ENCODE results near the gene PRPF31. TPM values are rescaled to one million over a fixed set of nuclear protein-coding genes. Genes with fewer than 3 reads are reported as not detected.

PRPF31 gene
- total RNA-seq, 1 donor, result 77.0 TPM

DNA sequence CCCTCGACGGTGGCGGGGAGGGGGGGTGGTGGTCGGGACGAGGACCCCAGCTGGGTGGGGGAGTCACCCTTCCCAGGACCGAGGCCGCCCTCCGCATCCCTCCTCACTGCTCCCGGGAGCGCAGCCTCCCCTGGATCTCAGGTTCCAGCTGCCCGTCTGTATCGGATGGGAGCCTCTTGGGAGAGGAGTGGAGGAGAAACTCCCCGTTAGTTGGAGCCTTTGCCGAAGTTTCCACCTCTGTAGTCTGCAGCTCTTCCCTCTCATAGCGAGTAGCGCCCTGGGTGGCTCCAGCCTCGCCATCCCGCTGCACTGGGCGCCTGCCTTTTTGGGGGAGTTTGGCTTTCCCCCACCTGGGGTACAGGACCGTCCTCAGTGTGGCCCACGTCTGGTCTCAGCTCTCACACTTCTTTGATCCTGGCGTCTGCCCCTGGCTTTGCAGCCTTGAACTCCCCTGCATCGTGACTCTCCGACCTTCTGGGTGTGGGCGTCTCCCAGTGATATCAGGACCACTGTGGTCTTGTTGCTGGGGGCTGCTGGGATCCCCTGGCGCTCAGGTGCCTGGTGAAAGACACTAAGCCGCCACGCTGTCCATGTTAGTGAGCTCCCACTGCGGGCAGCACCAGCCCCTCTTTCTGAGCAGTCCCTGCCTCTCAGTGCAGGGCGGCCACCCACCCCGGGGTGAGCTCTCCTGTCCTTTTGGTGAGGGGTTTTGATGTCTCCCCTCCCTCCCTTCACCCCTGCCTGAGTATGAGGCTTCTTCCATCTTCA lies 23.1 kb downstream of the PRPF31 start:
- no peak for DNase-seq (ENCODE audit: low read depth in 2 of 3, low spot score in 2 of 3)

- DNase-seq (ENCODE audit: low read depth in 2 of 3, low spot score in 2 of 3), result no peak
These were observed 25.8 kb downstream of the PRPF31 start for GRCh38 chr19:54141356-54141755.

DNA sequence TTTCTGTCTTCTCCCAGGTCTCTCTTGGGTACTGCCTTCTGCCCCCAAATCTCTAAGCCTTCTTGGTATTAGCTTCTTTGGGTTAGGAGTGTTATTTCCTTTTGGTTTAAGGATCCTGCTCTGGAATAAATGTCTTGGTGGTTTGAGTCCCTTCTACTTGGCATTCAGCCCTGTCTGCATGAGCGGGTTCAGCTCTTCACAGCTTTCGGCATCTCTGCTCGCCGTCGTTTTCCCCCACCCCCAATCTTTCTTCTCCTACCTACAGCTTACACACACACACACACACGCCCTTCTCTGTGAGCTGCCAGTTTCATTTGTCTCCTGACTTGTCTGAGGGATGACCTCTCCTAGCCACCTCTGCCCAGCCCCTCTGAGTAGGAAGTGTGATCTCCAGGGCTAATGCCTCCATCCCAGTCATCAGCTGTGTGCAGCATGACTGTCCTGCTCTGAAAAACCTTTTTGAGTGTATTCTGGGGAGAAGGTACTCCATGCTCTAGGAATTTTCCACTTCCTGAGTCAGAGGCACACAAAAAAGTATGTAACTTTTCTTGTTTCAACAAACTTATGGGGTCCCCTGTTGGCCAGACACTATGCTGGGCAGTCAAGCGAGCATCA lies 26.7 kb downstream of the PRPF31 start:
- DNase-seq (ENCODE audit: low read depth in 2 of 3, low spot score in 2 of 3), result no peak

- DNase-seq (ENCODE audit: low read depth in 2 of 3, low spot score in 2 of 3), result no peak
These were observed 30.1 kb downstream of the PRPF31 start for GRCh38 chr19:54145541-54146158.

DNA sequence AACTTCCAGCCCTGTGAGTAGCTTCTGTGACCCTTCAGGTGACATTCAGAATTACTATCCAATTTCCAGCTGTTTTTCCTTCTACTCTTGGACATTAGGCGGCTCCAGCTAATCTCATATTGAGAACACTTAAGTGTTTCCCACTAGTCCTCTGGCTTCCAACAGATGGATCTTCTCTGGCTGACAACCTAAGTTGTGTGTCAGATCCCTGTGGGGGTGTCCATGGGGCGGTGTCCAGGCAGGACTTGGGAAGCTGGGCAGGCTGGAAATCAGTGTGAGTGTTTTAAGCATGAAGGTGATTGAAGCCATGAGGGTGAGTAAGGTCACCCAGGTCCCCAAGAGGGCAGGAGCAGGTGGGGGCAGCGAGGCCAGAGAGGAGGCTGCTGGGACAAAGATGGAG lies 32.1 kb downstream of the PRPF31 start:
- DNase-seq (ENCODE audit: low read depth in 2 of 3, low spot score in 2 of 3), result no peak

DNA sequence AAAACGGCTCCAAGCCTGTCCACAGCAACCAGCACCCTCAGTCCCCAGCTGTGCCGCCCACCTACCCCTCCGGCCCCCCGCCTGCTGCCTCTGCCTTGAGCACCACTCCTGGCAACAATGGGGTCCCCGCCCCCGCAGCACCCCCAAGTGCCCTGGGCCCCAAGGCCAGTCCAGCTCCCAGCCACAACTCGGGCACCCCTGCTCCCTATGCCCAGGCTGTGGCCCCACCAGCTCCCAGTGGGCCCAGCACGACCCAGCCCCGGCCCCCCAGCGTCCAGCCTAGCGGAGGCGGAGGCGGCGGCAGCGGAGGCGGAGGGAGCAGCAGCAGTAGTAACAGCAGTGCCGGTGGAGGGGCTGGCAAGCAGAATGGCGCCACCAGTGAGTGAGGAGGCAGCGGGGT lies 32.6 kb downstream of the PRPF31 start:
- no peak for DNase-seq (ENCODE audit: low read depth in 2 of 3, low spot score in 2 of 3)

GRCh38 chr19:54149021-54149812 lies 33.7 kb downstream of the PRPF31 start:
- DNase-seq (ENCODE audit: low read depth in 2 of 3, low spot score in 2 of 3), result no peak

GRCh38 chr19:54151362-54152035 lies 35.9 kb downstream of the PRPF31 start:
- DNase-seq (ENCODE audit: low read depth in 2 of 3, low spot score in 2 of 3), result no peak

GRCh38 chr19:54152267-54152666 lies 36.7 kb downstream of the PRPF31 start:
- no peak for DNase-seq (ENCODE audit: low read depth in 2 of 3, low spot score in 2 of 3)

DNA sequence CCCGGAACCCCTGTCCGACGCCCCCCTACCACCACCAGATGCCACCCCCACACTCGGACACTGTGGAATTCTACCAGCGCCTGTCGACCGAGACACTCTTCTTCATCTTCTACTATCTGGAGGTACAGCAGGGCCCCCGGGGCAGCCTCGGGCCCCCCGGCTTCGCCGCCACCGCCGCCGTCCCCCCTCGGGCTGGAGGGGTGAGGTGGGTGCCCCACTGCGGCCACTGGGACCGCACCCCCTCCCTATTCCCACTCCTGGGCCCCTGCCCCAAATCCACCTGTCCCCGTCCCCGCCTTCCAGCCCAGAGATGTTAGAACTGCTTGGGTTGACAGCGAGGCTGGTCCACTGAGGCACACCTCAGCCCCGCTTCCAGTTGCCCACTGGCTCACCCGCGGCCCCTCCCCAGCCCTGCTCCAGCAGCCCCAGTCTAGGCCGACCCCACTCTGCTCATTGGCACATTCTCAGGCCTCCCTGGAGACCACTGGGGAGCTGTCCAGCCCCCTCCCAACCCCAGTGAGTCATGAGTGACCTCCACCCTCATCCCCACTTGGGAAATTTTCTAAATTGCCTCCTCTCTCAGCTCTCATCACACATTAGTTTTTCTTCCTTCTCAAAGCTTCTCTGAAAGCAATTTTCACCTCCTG lies 37.4 kb downstream of the PRPF31 start:
- no peak for DNase-seq (ENCODE audit: low read depth in 2 of 3, low spot score in 2 of 3)

GRCh38 chr19:54153731-54154326 lies 38.3 kb downstream of the PRPF31 start:
- no peak for DNase-seq (ENCODE audit: low read depth in 2 of 3, low spot score in 2 of 3)

DNA sequence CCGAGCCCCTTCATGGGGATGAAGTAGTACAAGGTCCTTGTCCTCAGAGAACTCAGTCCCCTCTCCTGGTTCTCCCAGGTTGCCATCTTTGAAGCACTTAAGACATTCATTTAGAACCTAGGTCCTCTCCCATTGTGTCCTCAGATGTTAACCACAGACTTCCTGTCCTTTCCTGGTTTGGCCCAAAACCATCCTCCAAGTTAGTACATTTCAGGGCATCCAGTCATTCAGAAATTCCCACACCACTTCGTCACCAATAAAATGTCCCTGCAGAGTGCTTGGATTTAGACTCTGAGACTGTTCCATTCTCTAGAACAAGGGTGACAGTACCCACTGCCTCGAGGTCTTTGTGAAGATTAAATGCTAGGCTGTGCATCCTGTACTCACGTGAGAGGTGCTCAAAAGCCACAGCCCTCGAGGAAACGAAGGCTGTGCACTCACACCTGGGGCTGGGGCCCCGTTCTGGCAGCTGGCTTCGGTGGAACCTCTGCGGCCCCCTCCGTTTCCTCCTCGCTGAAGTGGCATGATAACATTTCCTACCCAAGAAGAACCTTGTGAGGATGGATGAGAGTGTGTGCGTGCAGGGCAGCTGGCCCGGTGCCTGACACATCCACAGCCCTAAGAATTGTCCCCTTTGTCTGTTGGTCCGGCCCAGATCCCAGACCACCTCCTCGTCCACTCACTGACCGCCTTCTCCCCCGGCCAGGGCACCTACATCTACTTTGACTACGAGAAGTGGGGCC lies 39.2 kb downstream of the PRPF31 start:
- DNase-seq (ENCODE audit: low read depth in 2 of 3, low spot score in 2 of 3), result no peak

DNA sequence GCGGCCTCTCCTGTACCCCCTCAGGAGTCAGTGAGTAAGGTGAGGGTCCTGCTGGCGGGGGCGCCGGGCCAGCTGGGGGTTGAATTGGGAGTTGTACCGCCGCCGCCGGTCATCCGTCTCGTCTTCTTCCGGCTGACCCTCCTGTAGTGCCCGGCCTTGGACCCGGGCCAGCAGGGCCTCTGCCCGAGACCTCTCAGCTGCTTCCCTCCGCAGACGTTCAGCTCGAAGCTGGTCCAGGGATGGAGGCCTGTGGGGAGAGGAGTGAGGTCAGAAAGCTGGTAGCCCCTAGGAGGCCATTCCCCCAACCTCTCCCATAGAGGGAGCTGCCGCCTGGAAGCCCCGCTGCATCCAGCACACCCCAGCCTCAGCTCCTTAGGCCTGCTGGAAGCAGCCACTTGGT lies 40.1 kb downstream of the PRPF31 start:
- DNase-seq (ENCODE audit: low read depth in 2 of 3, low spot score in 2 of 3), result no peak

- no peak for DNase-seq (ENCODE audit: low read depth in 2 of 3, low spot score in 2 of 3)
These were observed 40.9 kb downstream of the PRPF31 start for GRCh38 chr19:54156490-54156889.

DNA sequence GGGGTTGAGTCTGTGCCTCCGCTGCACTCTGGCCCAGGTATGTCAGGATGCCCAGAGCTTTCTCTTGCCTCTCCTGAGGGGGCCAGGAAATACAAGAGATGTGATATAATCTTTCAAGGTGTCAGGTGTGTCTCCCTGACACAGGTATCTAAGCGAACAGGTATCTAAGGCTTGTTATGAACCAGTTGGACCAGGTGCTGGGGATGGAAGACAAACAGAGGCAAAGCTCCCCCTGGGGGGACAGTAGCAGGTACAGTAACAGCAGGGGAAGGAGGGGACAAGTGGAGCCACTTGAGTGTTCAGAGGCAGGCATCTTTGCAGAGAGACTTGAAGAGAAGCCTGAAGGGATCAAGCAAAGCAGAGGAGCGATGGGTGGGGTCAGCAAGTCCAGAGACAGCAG lies 41.4 kb downstream of the PRPF31 start:
- DNase-seq (ENCODE audit: low read depth in 2 of 3, low spot score in 2 of 3), result no peak

GRCh38 chr19:54158812-54159351 lies 43.3 kb downstream of the PRPF31 start:
- DNase-seq (ENCODE audit: low read depth in 2 of 3, low spot score in 2 of 3), result no peak

DNA sequence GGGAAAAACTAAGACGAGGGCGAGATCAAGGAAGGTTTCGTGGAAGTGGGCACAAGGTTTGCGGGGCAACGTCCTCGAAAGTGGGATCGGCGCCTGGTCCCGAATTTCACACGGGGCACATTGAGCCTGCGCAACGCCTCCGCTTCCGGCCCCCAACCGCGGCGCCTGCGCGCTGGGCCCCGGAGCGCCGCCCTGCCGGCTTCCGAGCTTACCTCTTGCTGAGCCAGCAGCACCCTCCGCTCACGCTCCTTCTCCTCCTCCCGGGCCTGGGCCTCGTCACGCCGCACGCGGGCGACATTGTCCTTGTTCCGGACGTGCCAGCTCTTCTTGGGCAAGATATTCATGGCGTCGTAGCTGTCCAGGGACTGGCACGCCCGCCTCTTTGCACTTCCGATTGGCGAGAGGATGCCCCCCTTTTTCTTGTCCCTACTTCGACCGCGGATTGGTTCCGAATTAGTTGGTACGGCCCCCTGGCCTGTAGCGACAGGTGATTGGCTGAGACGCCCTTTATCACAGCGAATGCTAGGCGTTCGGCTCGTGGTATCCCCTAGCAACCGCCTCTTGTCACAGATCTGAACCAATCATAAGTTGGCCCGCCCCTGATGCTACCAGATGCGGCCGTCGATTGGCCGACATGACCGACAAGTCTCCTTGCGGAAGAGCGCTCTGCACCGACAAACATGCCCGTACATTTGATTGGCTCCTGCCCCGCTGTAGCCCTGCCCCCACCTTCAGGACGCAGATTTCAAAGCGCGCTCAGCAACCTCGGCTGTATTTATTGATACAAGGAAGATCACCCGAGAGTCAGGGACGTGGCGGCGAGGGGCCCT lies 44.0 kb downstream of the PRPF31 start, which contains the start of gene LENG1:
LENG1 (minus strand) TSS at position 370 of the 830 bp plus-strand sequence; CDS start at position 344, 26 bp downstream.
- DNase-seq (ENCODE audit: low read depth in 2 of 3, low spot score in 2 of 3), result peak; percentile 91 to 100 (median 100)
